Stimulated activated CD8-positive, alpha-beta memory T cell treated with anti-CD3 and anti-CD28 coated beads, Interleukin-4, amount 100 ng/mL, for 48 hours (primary cell): Measurements from ENCODE around the gene IBTK.
"Not testable (repeated sequence)": the region's sequence is repeated elsewhere in the genome, so short reads cannot be mapped to it uniquely, and the experiment has no call there.

Experiments used
- DNase-seq: peaks from one replicate; pipeline ENCODE4 v3.0.0-alpha.2; 2020

The IBTK gene

DNA sequence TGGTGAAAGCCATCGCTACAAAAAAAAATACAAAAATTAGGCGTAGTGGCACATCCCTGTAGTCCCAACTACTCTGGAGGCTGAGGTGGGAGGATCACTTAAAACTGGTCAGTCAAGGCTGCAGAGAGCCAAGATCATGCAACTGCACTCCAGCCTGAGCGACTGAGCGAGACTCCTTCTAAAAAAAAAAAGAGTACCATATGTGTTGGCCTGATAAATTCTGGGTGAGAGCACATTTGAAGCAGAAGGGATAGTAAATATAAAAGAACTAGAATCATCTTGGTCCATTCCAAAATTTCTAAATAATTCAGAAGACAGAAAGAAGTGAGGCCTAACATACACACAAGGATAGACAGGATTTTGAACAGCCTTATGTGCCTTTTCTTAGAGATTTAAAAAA is 2.2 kb downstream of the IBTK start:
- DNase-seq = no peak

DNA sequence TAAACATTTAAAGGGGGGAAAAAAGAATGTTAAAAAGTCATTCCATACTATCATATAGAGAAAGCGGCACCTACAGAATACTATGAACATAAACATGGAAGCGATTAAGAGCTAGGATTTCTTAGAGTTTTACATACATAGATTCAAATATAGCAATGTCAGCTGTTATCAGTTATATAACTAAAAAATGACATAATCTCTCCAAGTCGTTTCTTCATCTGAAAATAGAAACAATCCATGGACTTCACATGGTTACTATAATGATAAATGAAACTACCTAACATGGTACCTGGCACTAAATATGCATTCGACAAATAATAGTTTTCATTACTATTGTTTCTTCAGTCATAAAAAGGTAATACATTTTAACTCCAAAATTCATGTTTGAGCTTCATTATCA is 3.7 kb downstream of the IBTK start:
- no peak for DNase-seq

GRCh38 chr6:82240186-82240585 is 7.4 kb downstream of the IBTK start:
- no peak for DNase-seq

GRCh38 chr6:82239597-82239996 is 7.9 kb downstream of the IBTK start:
- no peak for DNase-seq

DNA sequence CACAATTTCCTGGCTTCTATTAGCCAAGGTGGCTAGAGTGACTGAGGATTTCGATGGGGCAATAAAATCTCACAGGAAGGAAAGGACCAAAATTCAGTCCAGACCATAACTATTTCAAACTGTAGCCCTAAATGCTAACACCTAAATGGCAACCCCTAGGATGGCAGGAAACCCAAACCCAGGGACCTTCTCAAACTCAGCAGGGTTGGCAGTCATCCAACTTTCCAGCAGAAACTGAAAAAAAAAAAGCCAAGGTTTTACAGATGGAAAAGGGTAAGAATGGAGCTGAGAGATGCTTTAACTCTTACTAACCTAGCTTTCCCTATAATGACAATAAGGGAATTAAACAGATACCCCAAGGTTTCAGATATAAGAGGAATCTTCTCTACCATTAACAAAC is 10.5 kb downstream of the IBTK start:
- no peak for DNase-seq

DNA sequence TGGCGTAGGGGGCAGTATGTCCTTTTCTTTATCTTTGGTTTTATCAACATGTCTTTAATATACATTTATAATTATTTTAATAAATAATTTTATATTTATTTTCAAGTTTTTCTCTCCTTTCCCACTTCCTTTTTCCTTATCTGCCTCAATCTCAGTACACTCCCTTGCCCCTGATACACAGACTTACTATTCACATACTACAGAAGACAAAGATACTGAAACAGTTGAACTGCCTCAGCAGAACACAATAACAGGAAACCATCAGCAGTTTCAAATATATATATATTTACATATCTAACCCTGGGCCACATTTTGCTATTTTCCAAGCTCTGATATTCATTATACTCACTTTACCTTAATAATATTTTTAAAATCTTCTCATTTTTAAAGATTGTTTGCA is 19.8 kb downstream of the IBTK start:
- DNase-seq = no peak

GRCh38 chr6:82220167-82220566 is 27.4 kb downstream of the IBTK start:
- no peak for DNase-seq

DNA sequence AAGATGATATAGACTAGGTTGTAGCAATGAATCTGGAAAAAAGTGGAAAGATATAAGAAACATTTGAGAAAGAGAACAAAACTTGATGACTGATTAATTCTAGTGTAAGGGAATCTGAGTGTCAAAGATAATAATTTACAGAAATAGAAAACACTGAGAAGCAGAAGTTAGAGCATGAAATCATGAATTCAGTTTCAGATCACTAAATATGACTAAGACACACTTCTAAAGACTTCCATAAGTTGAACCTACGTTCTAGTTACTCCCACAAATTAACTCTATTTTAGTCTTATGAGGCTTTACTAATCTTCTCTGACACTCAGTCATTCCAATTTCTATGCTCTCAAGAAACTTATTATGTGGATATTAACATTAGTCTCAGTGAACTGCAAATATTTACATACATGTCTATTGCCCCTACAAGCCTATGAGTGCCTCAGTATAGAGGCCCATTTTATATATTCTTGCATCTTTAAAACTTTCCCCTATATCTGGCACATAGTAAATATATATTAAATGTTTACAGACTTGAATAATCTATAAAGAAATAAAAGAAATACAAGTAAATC is 30.4 kb downstream of the IBTK start:
- no peak for DNase-seq

GRCh38 chr6:82216549-82216948 is 31.0 kb downstream of the IBTK start:
- DNase-seq = no peak

- no peak for DNase-seq
These were observed 36.2 kb downstream of the IBTK start for GRCh38 chr6:82211326-82211725.

- no peak for DNase-seq
These were observed 38.6 kb downstream of the IBTK start for GRCh38 chr6:82208913-82209312.

DNA sequence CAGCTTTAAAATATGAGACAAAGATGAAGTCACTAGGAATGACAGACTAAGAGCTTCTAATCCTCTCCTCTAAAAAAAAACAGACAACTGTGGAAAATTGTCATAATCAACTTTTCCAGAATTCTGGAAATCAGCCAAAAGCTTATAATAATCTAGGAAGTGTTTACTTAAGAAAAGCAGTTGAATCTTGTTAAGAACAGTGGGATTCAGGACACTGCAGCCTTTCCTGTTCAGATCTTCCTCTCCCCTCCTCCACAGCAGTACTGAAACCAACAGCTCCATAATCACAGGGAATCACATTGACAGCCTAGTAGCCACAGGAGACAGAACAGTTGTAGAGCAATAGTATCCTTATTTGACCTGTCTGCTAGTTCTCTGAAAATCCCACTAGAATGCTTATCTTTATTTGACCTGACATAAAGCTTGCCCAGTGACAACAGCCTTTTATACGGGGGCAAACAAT is 41.6 kb downstream of the IBTK start:
- DNase-seq = no peak

DNA sequence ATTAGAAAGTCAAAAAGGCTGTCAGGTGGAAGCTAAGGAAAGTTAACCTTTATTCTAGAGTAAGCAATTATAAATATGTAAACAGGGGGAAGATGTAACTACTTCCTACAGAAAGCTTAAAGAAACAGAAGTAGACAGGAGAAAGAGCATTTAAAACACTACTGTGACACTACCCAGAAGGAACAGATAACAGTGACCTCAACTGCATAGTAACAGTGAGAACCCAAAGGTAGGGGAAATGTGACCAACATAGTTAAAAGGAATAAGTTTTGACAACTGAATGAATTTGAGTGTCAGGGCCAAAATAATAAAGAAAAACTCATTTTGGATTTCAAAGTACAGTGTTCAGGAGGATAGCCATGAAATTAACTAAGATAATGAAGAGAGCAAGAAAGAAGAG is 43.5 kb downstream of the IBTK start:
- no peak for DNase-seq

- DNase-seq = no peak
These were observed 49.8 kb downstream of the IBTK start for GRCh38 chr6:82197784-82198183.

GRCh38 chr6:82197245-82197644 is 50.3 kb downstream of the IBTK start:
- DNase-seq = not testable (repeated sequence)

- DNase-seq = no peak
These were observed 51.4 kb downstream of the IBTK start for GRCh38 chr6:82196161-82196560.

DNA sequence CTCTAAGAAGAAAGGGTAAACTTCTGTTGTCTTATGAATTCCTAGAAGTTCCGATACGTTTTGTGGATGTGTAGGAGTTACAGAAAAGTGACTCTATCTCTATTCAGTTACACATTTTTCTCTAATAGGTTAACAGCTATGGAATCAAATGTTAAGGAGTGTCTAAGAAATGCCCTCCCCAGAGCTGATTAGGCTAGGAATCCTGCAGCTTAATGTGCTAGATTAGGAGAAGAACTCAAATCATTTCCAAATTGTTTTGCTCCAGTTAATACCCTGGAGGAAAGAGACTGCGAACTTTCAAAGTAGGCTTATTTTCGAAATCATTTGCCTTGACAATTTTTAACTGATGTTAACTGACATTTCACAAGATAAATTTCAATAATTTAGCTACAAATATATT is 51.9 kb downstream of the IBTK start:
- DNase-seq = no peak

- DNase-seq = no peak
These were observed 61.5 kb downstream of the IBTK start for GRCh38 chr6:82185948-82186535.

DNA sequence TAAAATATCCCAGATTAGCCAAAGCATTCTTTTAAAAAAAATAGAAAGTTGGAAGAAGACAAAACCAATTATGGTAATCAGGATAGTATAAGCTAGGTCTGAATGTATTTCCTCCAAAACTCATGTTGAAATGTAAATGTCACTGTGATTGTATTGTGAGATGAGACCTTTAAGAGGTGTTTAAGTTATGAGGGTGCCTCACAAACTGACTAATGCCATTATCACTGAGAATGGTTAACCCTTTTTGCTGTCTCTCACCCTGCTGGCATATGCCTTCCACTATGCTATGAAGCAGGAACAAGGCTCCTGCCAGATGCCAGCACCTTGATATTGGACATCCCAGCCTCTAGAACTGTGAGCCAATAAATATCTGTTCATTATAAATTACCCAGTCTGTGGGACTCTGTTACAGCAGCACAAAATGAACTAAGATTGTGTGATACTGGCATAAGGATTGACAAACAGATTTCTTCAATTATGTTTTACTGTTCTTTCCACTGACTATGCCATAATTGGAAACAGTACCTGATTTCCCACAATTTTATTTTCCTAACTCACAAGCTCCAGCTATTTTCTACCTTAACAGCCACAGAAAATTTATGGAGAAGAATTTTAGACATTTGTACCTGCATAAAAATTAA is 63.8 kb downstream of the IBTK start:
- no peak for DNase-seq

- DNase-seq = no peak
These were observed 64.8 kb downstream of the IBTK start for GRCh38 chr6:82182756-82183155.

GRCh38 chr6:82179415-82179814 is 68.1 kb downstream of the IBTK start:
- no peak for DNase-seq

DNA sequence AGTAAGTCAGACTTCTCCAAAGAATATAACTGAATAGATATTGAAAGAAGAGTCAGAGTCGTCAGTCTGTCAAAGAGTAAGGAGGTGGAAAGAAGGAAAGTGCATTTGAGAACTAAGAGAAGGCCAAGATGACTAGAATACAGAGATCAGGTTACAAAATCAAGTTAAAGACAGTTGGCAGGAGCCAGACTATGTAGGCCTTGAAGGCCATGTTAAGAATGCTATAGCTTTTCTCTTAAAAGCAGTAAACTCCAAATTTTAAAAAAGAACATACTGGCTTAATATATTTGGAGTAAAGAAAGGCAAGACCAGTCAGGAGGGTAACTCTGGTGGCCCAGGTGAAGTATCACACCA is 68.8 kb downstream of the IBTK start:
- DNase-seq = no peak

GRCh38 chr6:82178077-82178758 is 69.3 kb downstream of the IBTK start:
- no peak for DNase-seq

DNA sequence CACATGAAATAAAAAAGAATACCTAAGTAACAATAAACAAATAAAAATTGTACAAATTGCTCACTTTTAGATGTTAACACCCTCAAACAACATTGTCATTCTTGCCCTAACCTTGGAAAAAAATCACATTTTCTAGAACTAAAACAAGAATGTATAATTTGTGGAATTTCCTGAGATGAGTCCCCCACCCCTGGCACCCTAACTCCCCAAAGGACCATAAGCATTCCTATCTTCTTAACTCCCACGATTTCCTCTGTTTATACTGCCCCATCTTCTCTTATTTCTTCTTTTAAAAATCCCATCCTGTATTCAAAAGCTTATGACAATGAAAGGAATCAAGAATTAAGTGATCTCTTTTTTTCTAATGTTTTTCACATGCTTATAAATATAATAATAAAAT is 70.9 kb downstream of the IBTK start:
- no peak for DNase-seq
